Esophagus mucosa (tissue), 1 donor: Measurements from ENCODE around the gene HEATR1. TPM values are rescaled to one million over a fixed set of nuclear protein-coding genes. Genes with fewer than 3 reads are reported as not detected.
A peak's percentile ranks its signal among the peaks of the same experiment; 100 is the strongest.
"Not testable (repeated sequence)": the region's sequence is repeated elsewhere in the genome, so short reads cannot be mapped to it uniquely, and the experiment has no call there.

Experiments used
- ATAC-seq: fragments of 200-7000 bp; cut with Tn5 transposase; one replicate; pipeline ENCODE4 v1.9.1; 2020
- total RNA-seq: library from RNA; stranded (reverse); gene quantifications from one replicate; pipeline ENCODE4 v1.2.4, GENCODE V29; 2023
- donor health status: DM: yes; HTN: yes; CAD: no.

The HEATR1 gene
- total RNA-seq = 25.1 TPM

GRCh38 chr1:236603991-236604904 is at the start of gene HEATR1:
HEATR1 (minus strand) TSS chr1:236604516; CDS start chr1:236604095, 421 bp downstream.
- ATAC-seq = peak; percentile 100

GRCh38 chr1:236645016-236645680 is 40.8 kb upstream of the HEATR1 start:
- no peak for ATAC-seq

- ATAC-seq = no peak
Measured at GRCh38 chr1:236642763-236643162, 38.4 kb upstream of the HEATR1 start.

GRCh38 chr1:236639686-236640085 is 35.4 kb upstream of the HEATR1 start:
- no peak for ATAC-seq

GRCh38 chr1:236638945-236639344 is 34.6 kb upstream of the HEATR1 start:
- ATAC-seq = no peak

GRCh38 chr1:236636017-236636416 is 31.7 kb upstream of the HEATR1 start:
- no peak for ATAC-seq

- no peak for ATAC-seq
Measured at GRCh38 chr1:236627727-236628408, 23.6 kb upstream of the HEATR1 start.

GRCh38 chr1:236623371-236624166 is 19.3 kb upstream of the HEATR1 start:
- ATAC-seq = no peak

- no peak for ATAC-seq
Measured at GRCh38 chr1:236622407-236622806, 18.1 kb upstream of the HEATR1 start.

- no peak for ATAC-seq
Measured at GRCh38 chr1:236619398-236619797, 15.1 kb upstream of the HEATR1 start.

- no peak for ATAC-seq
Measured at GRCh38 chr1:236618507-236618906, 14.2 kb upstream of the HEATR1 start.

GRCh38 chr1:236615399-236616148 is 11.3 kb upstream of the HEATR1 start:
- ATAC-seq = no peak

GRCh38 chr1:236612349-236612748 is 8.0 kb upstream of the HEATR1 start:
- no peak for ATAC-seq

- no peak for ATAC-seq
Measured at GRCh38 chr1:236608930-236609726, 4.8 kb upstream of the HEATR1 start.

GRCh38 chr1:236607597-236607996 is 3.3 kb upstream of the HEATR1 start:
- ATAC-seq = not testable (repeated sequence)

- no peak for ATAC-seq
Measured at GRCh38 chr1:236604905-236605806, 840 bp upstream of the HEATR1 start.

GRCh38 chr1:236602171-236602570 is 2.1 kb downstream of the HEATR1 start:
- ATAC-seq = no peak

- ATAC-seq = no peak
Measured at GRCh38 chr1:236590553-236591150, 13.7 kb downstream of the HEATR1 start.

GRCh38 chr1:236589531-236589930 is 14.8 kb downstream of the HEATR1 start:
- no peak for ATAC-seq
